ENCODE data around the gene TET1.

DNA sequence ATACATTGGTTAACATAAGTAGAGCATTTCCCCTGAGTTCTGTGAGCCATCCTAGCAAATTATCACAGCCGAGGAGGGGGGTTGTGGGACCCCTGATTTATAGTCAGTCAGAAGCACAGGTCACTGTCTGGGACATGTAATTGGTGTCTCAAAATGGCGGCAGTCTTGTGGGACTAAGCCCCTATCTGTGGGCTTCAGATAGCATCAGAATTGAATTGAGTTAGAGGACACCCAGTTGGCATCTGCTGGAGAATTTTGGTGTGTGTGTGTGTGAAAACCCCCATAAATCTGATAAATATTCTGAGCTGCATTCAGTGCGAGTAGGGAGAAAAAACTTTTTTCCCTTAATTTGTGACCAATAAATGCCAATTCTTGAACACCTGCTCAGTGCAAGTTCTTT, 6.5 kb upstream of the TET1 start:
- no peak for TF ChIP-seq POLR2AphosphoS5 (IDR thresholded peaks at IDR 0.05; ENCODE audit: low read depth, low read length)
- no peak for TF ChIP-seq SIN3A (IDR thresholded peaks at IDR 0.05; ENCODE audit: borderline replicate concordance, insufficient read depth, low read length)
- no peak for TF ChIP-seq TAF1 (IDR thresholded peaks at IDR 0.05; ENCODE audit: borderline replicate concordance, insufficient read depth, low read length)
- TF ChIP-seq REST (IDR thresholded peaks at IDR 0.05; ENCODE audit: insufficient read depth in 1 of 2, low read depth in 2 of 2, low read length in 2 of 2), result no peak
- no peak for TF ChIP-seq FOXP2 (optimal IDR thresholded peaks at IDR 0.05; ENCODE audit: borderline replicate concordance, extremely low read depth, extremely low read length, insufficient read depth)

Measured in PFSK-1 (cell line).